GM13976 (cell line): ENCODE results near the gene IL25.

ENCODE experiments used
- DNase-seq: peaks from one replicate; pipeline ENCODE4 v3.0.0; 2012; ENCODE audit warnings: low spot score
- in situ Hi-C: fragments of 300-500 bp; cut with MboI; formaldehyde crosslinking; loops from one replicate; pipeline ENCODE4 v1.12.0; 2022; ENCODE audit warnings: low sequenced_read_pairs, mixed read lengths, inconsistent platforms; ENCODE audit not compliant: unreplicated experiment
- TF ChIP-seq, protein P1 (sequence below): IDR thresholded peaks from 2 replicates; pipeline ENCODE4 v1.5.1; 2012; ENCODE audit warnings: borderline replicate concordance, mild to moderate bottlenecking; ENCODE audit not compliant: insufficient read depth; ENCODE audit errors: extremely low read depth, missing control alignments, control extremely low read depth

Gene IL25

DNA sequence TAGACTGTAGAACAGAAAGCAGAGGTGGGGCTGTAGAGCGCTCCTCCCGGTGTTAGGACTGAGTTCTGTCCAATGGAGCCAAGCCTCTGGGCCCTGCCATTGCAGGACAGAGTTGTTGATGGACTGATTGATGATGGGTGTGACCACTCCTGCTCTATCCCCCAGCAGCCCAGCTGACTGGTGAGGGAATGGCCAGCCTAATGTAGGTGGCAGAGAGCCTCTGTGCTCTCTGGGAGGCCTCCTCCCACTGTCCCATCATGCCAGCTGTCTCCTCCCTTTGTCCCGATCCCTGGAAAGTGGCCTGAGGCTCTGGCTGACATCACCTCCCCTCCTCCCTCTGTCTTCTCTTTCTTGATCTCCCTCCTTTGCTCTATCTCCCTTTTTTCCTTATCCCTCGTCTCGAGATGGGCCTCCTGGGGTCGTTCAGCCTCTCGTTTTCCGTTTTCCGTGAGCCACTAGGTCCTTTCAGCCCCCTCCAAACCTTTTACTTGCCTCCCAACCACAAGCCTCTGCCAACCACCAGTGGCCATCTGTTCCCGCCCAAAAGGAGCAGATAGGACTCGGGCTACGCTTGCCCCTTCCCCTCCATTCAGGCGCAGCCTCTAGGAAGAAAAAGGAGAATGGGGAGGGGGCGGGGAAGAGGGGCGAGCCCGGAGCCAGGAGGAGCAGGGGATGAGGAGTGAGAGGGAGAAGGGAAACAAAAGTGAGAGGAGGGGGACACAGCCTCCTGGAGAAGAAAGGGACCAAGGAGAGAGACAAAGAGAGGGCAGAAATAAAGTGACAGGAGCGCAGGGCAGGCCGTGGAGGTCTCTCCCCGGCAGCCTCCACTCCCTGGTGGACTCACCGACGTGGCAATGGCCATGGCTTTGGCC is 8.2 kb upstream of the IL25 start:
- TF ChIP-seq, protein P1, sequence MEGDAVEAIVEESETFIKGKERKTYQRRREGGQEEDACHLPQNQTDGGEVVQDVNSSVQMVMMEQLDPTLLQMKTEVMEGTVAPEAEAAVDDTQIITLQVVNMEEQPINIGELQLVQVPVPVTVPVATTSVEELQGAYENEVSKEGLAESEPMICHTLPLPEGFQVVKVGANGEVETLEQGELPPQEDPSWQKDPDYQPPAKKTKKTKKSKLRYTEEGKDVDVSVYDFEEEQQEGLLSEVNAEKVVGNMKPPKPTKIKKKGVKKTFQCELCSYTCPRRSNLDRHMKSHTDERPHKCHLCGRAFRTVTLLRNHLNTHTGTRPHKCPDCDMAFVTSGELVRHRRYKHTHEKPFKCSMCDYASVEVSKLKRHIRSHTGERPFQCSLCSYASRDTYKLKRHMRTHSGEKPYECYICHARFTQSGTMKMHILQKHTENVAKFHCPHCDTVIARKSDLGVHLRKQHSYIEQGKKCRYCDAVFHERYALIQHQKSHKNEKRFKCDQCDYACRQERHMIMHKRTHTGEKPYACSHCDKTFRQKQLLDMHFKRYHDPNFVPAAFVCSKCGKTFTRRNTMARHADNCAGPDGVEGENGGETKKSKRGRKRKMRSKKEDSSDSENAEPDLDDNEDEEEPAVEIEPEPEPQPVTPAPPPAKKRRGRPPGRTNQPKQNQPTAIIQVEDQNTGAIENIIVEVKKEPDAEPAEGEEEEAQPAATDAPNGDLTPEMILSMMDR, result no peak
- no peak for DNase-seq
- in situ Hi-C loops, result no loop called here

DNA sequence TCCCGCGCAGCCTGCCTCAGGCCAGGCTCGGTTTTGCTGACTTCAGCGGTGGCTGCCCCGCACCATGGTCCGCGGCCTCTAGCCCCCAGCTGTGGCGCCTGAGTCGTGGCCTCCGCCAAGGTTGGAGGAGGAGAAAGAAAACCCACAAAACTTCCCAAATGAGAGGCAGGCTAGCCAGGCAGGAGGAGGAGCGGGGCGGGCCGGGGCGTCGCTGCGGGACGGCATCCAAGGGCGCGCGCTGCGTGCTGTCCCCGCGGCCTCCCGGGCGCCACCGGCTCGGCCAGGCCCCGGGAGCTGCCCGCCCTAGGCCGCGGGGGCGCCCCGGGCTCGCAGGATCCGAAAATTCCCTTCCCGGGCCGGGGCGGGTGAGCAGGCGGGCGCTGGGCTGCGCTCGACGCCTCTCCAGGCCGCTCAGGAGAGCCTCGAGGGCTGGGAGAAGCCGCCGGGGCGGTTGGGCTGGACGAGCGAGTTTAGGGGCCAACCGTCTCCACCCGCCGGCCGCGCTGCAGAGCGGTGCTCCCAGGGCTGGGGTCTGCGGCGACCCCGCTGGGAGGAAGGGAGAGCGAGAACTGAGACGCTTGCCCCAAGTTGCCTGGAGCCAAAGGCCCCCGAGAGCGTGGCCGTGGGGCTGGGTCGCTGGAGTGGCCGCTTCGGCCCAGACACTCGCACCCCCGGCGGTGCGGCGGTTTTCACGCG is 7.4 kb upstream of the IL25 start, which contains the start of gene EFS:
TSS of gene EFS (minus strand) at position 137 of the 696 bp plus-strand sequence. CDS start 147 bp downstream, outside the sequence.
- TF ChIP-seq, protein P1, result no peak
- in situ Hi-C loops, result no loop called here
- DNase-seq, result no peak

DNA sequence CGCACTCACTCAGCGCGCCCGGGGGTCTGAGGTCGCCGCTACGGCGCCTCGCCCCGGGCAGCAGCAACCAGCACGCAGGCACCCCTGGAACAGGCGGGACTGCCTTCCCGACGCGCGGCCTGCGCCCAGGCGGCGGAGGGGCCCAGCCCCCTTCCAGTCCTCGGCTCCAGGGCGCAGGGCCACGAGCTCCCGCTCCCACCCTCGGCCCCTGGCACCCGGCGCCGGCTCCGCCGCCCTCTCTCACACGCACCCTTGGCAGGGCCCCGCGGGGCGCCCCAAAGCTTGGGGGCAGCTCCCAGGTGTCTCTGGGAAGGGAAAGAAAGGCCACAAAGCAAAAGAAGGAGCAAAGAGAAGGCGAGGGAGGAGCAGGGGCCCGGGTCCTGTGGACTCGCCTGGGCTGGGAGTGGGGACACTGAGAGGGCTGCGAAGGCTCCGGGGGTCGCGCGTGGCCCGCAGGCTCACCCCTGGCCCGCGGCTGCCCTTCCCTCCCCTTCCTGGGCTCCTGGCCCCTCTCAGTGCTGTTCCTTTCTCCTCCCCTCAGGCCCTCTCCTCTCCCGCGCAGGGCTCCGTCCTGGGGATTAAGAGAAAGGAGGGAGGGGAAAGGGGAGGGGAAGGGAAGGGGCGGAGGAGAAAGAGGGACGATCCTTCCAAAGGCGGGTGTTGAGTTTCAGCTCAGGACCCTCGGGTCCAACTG is 6.7 kb upstream of the IL25 start:
- TF ChIP-seq, protein P1, result no peak
- in situ Hi-C loops, result no loop called here
- DNase-seq, result no peak

DNA sequence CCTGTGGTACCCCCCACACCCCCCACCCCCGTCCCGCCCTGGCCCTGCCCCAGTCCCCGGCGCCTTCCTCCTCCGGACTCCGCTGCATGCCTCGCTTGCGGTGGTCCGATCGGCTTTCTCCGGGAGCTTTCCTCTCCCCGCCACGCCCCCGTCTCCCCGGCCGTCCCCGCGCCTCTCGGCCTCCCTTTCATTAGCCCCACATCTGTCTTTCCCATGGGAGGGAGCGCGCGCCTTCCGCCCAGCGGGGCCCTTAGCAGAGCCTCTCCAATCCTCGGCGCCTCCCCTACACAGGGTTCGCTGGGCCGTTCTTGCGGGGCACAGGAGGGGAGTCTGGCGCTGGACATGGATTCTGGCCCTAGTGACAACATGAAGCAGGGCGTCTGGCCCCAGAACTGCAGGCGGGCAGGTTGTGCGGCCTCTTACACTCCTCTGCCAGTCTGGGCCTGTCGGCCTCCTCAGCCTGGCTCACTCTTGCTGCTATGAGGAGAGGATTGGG is 6.1 kb upstream of the IL25 start:
- TF ChIP-seq, protein P1, result no peak
- no peak for DNase-seq
- in situ Hi-C loops, result no loop called here

DNA sequence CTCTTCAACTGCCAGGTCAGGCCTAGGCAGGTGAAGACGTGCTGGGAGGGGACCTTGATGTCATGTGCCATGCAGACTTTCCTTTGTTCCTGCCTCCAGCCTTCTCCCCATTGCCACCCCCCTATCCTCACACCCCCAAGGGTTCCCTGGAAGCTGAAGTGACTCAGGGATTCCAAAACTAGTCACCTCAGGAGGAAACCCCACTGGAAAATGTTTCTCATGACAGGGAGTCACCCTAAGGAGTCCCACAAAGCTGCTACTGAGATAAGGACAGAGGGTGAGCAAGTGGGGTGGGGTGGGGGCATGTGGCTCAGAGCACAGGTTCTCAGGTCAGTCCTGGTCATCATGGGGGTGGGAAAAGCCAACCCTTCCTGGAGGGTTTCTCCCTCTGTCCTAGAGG is 2.4 kb upstream of the IL25 start:
- in situ Hi-C loops, result no loop called here
- DNase-seq, result no peak
- TF ChIP-seq, protein P1, result no peak

DNA sequence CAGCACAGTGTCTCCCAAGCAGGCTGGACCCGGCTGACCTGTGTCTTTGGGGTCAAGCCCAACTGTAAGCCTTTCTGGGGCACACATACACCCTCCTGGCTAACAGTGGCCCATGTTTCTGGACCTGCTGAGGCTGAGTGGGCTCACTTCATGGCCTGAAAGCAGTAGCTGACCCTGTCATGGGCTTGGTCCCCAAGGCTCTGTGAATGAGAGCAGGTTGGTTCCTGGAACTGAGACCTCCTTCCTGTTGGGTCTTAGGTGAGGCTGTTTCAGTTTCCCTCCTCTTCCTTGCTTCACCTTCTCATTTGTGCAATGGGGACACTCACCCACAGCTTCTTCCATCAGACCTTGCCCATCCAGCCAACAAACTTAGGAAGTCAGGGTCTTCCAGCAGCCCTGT is 744 bp upstream of the IL25 start:
- DNase-seq, result no peak
- TF ChIP-seq, protein P1, result no peak
- in situ Hi-C loops, result no loop called here
